WI38 (cell line): ENCODE results near the gene COL24A1.
A peak's percentile ranks its signal among the peaks of the same experiment; 100 is the strongest.

Experiments used
- H3K4me3 ChIP-seq: 2 replicates; pipeline ENCODE4 v1.5.1; 2011; ENCODE audit warnings: low read depth, mild to moderate bottlenecking, control low read depth, low read length
- TF ChIP-seq, protein P1 (sequence below): IDR thresholded peaks from 2 replicates; pipeline ENCODE4 v1.5.1; 2012; ENCODE audit warnings: low read depth, mild to moderate bottlenecking, control low read depth, low read length

The COL24A1 gene

DNA sequence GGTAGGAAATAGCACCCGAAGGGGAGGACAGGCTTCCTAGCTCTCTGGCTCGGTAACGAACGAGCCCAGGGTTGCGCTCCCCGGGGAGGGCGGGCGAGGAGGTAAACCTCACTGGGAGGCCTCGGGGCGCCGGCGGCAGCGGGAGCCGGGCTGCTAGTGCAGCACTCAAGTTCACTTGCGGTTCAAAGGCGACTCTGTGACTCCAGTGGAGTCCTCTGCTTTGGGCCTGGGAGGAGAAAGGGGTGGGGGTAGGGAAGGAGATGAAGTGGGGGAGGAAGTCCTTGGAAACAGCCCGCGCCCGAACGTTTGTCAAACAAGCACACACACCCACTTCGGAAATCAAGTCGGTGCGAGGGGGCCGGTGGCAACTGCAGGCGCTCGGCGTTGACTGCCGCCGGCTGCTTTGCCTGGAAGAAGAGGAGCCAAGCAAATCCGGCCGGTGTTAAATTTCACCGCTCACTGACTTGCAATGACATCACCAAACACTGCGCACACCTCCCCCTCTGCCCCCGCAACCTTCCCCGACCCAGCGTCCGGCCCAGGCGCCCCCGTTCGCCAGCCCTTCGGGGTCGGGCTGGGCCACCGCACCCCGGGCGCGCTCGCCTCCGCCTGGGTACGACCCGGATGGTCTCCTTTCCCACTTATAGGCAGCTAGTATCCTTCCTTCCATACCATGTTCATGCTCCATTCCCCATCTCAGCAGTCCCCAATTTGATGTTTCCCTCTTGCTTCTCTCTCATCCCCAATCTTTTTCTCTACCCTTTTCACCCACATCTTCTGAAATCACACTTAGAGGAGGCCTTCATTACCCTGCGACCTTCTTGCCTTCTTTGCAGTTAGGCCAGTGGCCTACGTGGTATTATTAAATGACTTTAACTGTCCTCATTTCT, at the start of gene COL24A1:
COL24A1 (minus strand) TSS at position 207 of the 890 bp plus-strand sequence. CDS start 376 bp downstream, outside the sequence.
- TF ChIP-seq, protein P1, sequence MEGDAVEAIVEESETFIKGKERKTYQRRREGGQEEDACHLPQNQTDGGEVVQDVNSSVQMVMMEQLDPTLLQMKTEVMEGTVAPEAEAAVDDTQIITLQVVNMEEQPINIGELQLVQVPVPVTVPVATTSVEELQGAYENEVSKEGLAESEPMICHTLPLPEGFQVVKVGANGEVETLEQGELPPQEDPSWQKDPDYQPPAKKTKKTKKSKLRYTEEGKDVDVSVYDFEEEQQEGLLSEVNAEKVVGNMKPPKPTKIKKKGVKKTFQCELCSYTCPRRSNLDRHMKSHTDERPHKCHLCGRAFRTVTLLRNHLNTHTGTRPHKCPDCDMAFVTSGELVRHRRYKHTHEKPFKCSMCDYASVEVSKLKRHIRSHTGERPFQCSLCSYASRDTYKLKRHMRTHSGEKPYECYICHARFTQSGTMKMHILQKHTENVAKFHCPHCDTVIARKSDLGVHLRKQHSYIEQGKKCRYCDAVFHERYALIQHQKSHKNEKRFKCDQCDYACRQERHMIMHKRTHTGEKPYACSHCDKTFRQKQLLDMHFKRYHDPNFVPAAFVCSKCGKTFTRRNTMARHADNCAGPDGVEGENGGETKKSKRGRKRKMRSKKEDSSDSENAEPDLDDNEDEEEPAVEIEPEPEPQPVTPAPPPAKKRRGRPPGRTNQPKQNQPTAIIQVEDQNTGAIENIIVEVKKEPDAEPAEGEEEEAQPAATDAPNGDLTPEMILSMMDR = no peak
- peak within 1 kb of the TSS; percentile 63 for H3K4me3 ChIP-seq

GRCh38 chr1:86205741-86206140, 49.2 kb upstream of the COL24A1 start:
- TF ChIP-seq, protein P1 = no peak
- no peak overlapping the region for H3K4me3 ChIP-seq

GRCh38 chr1:86202552-86203340, 46.2 kb upstream of the COL24A1 start:
- no peak overlapping the region for H3K4me3 ChIP-seq
- TF ChIP-seq, protein P1 = no peak

- H3K4me3 ChIP-seq = no peak overlapping the region
- TF ChIP-seq, protein P1 = no peak
Measured at GRCh38 chr1:86201311-86201710, 44.7 kb upstream of the COL24A1 start.

DNA sequence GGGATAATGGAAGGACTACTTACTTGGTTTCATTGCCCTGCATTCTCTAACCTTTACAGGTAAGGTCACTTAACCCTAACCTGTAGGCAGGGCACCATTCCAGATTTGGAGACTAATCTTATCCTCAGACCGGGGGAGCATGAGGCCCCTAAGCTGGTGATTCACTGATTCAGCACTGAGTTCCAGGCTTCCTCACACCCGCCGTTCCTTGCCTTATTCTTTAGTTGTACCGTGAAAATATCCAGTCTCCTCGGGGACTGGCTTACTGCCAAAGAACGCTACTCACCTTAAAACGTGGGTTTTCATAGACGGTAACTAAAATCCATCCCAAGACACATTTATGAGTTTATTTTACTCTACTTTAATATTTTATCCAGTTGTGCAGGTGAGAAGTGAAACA, 44.3 kb upstream of the COL24A1 start:
- TF ChIP-seq, protein P1 = no peak
- no peak overlapping the region for H3K4me3 ChIP-seq

- TF ChIP-seq, protein P1 = no peak
- H3K4me3 ChIP-seq = no peak overlapping the region
Measured at GRCh38 chr1:86197206-86197855, 40.8 kb upstream of the COL24A1 start.

- H3K4me3 ChIP-seq = no peak overlapping the region
- TF ChIP-seq, protein P1 = no peak
Measured at GRCh38 chr1:86195281-86195680, 38.7 kb upstream of the COL24A1 start.
